Panc1 (cell line): Measurements from ENCODE around the gene LILRA2.

Experiments
- POLR2AphosphoS5 ChIP-seq: IDR thresholded peaks from 2 replicates; pipeline ENCODE4 v1.6.1; 2012; ENCODE audit warnings: mild to moderate bottlenecking, low read depth, low read length, moderate library complexity
- TF ChIP-seq, protein P1 (sequence below): fragments of 450-650 bp; IDR thresholded peaks from 2 replicates; pipeline ENCODE4 v1.5.1; 2017; ENCODE audit warnings: mild to moderate bottlenecking

DNA sequence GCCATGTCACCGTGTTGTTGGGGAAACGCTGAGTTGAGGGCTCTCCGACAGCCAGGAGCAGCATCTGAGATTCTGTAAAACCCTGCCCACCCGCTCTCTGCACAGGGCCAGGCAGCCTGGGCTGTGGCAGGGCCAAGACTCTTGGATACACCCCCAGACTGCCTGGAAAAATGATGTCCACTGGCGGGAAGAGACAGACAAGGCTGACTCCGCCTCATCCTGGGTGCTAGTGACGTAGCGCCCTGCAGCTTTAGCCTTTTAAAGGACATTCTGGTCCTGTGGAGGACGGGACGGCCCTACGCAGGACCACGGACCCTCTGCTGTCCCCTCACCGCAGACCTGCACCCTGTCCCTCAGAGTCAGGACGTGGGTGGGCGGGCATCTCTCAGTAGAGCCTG lies 20.7 kb upstream of the LILRA2 start:
- TF ChIP-seq, protein P1, sequence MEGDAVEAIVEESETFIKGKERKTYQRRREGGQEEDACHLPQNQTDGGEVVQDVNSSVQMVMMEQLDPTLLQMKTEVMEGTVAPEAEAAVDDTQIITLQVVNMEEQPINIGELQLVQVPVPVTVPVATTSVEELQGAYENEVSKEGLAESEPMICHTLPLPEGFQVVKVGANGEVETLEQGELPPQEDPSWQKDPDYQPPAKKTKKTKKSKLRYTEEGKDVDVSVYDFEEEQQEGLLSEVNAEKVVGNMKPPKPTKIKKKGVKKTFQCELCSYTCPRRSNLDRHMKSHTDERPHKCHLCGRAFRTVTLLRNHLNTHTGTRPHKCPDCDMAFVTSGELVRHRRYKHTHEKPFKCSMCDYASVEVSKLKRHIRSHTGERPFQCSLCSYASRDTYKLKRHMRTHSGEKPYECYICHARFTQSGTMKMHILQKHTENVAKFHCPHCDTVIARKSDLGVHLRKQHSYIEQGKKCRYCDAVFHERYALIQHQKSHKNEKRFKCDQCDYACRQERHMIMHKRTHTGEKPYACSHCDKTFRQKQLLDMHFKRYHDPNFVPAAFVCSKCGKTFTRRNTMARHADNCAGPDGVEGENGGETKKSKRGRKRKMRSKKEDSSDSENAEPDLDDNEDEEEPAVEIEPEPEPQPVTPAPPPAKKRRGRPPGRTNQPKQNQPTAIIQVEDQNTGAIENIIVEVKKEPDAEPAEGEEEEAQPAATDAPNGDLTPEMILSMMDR, result no peak
- TF ChIP-seq POLR2AphosphoS5, result no peak
